H54 (cell line): ENCODE results near the gene LGMN.
"Not testable (repeated sequence)": the region's sequence is repeated elsewhere in the genome, so short reads cannot be mapped to it uniquely, and the experiment has no call there.

Source experiments
- DNase-seq: peaks from one replicate; pipeline ENCODE4 v3.0.0; 2011; ENCODE audit warnings: low spot score, mixed read lengths; ENCODE audit not compliant: insufficient read length
- FAIRE-seq: peaks from 3 replicates; lab custom pipeline; 2011; peaks lifted over from hg19 to GRCh38; lab: Jason Lieb, UNC
- POLR2A ChIP-seq: IDR thresholded peaks from 2 replicates; pipeline ENCODE4 v1.6.1; 2011; ENCODE audit warnings: low read depth, mild to moderate bottlenecking, low read length

The LGMN gene

GRCh38 chr14:92774572-92774971, 26.1 kb upstream of the LGMN start:
- FAIRE-seq: no peak
- DNase-seq: no peak
- TF ChIP-seq POLR2A: no peak

- FAIRE-seq (no peak), DNase-seq (no peak)
- no peak for TF ChIP-seq POLR2A
Measured at GRCh38 chr14:92770484-92770883, 22.1 kb upstream of the LGMN start.

GRCh38 chr14:92768795-92769194, 20.4 kb upstream of the LGMN start:
- TF ChIP-seq POLR2A: no peak
- no peak for DNase-seq
- no peak for FAIRE-seq

- not testable (repeated sequence) for FAIRE-seq, DNase-seq
Measured at GRCh38 chr14:92768236-92768635, 19.8 kb upstream of the LGMN start.

- DNase-seq, FAIRE-seq: not testable (repeated sequence)
Measured at GRCh38 chr14:92763666-92764631, 15.5 kb upstream of the LGMN start.

- DNase-seq (no peak), FAIRE-seq (no peak)
- TF ChIP-seq POLR2A: no peak
Measured at GRCh38 chr14:92760524-92760805, 12.0 kb upstream of the LGMN start.

- no peak for FAIRE-seq
- no peak for TF ChIP-seq POLR2A
- no peak for DNase-seq
Measured at GRCh38 chr14:92759679-92760523, 11.5 kb upstream of the LGMN start.

- no peak for FAIRE-seq
- TF ChIP-seq POLR2A: no peak
- no peak for DNase-seq
Measured at GRCh38 chr14:92759300-92759678, 10.9 kb upstream of the LGMN start.

GRCh38 chr14:92756446-92756845, 8.0 kb upstream of the LGMN start:
- no peak for TF ChIP-seq POLR2A
- FAIRE-seq (no peak), DNase-seq (no peak)

GRCh38 chr14:92755495-92755894, 7.1 kb upstream of the LGMN start:
- no peak for TF ChIP-seq POLR2A
- DNase-seq (no peak), FAIRE-seq (no peak)

GRCh38 chr14:92754966-92755365, 6.5 kb upstream of the LGMN start:
- no peak for FAIRE-seq
- no peak for DNase-seq
- TF ChIP-seq POLR2A: no peak

- no peak for TF ChIP-seq POLR2A
- FAIRE-seq (no peak), DNase-seq (no peak)
Measured at GRCh38 chr14:92753250-92753649, 4.8 kb upstream of the LGMN start.

GRCh38 chr14:92751819-92752218, 3.4 kb upstream of the LGMN start:
- TF ChIP-seq POLR2A: no peak
- DNase-seq (no peak), FAIRE-seq (no peak)

- no peak for TF ChIP-seq POLR2A
- no peak for DNase-seq
- FAIRE-seq: no peak
Measured at GRCh38 chr14:92750994-92751400, 2.6 kb upstream of the LGMN start.

GRCh38 chr14:92750222-92750728, 1.8 kb upstream of the LGMN start:
- FAIRE-seq: not testable (repeated sequence)

More at GRCh38 chr14:92750222-92750728, 1.8 kb upstream of the LGMN start:
- DNase-seq: not testable (repeated sequence)
